22Rv1 (cell line): ENCODE results near the gene TMBIM6.

ENCODE experiments used
- CTCF ChIP-seq: fragments of 450-650 bp; IDR thresholded peaks from 2 replicates; pipeline ENCODE4 v1.5.1; 2017; ENCODE audit warnings: mild to moderate bottlenecking
- ZFX ChIP-seq: fragments of 450-650 bp; IDR thresholded peaks from 2 replicates; pipeline ENCODE4 v1.6.1; 2017; ENCODE audit warnings: antibody characterized with exemption, borderline replicate concordance

GRCh38 chr12:49801141-49802063 is 60.0 kb downstream of the TMBIM6 start:
- TF ChIP-seq CTCF (no peak), ZFX (no peak)
